Peyer's patch (tissue), 4 donors: ENCODE data around the gene PDGFA. TPM values are rescaled to one million over a fixed set of nuclear protein-coding genes. Genes with fewer than 3 reads are reported as not detected.

Experiments used
- DNase-seq, 3 donors: peaks; one replicate each; pipeline ENCODE4 v3.0.0-alpha.2; 2017 to 2019
- H3K27ac ChIP-seq, 4 donors: fragments of 200-600 bp; sonication (generic); one replicate each; pipeline ENCODE4 v1.5.1; 2016 to 2019
- H3K27me3 ChIP-seq, 2 donors: fragments of 200-600 bp; sonication (generic); one replicate each; pipeline ENCODE4 v1.5.1; 2019
- H3K36me3 ChIP-seq, 3 donors: fragments of 200-600 bp; sonication (generic); one replicate each; pipeline ENCODE4 v1.5.1; 2016 to 2019
- H3K4me1 ChIP-seq, 4 donors: fragments of 200-600 bp; sonication (generic); one replicate each; pipeline ENCODE4 v1.5.1; 2016 to 2019
- H3K4me3 ChIP-seq, 4 donors: fragments of 200-600 bp; sonication (generic); 1 replicate in 3 of 4; 2 replicates in 1 of 4; pipeline ENCODE4 v1.5.1; 2016 to 2019; ENCODE audit warnings: mild to moderate bottlenecking in 1 of 4
- H3K9me3 ChIP-seq, 4 donors: fragments of 200-600 bp; sonication (generic); one replicate each; pipeline ENCODE4 v1.5.1; 2016 to 2019; ENCODE audit warnings: mild to moderate bottlenecking in 1 of 4
- POLR2A ChIP-seq, 2 donors: fragments of 450-650 bp; IDR thresholded peaks; one replicate each; pipeline ENCODE4 v1.5.1; 2017; ENCODE audit warnings: antibody characterized with exemption in 2 of 2, mild to moderate bottlenecking in 2 of 2, moderate library complexity in 2 of 2
- total RNA-seq, 4 donors: library from RNA; depleted of rRNA; stranded (reverse); fragments of >200 nt; gene quantifications; one replicate each; pipeline ENCODE4 v1.1.0, GENCODE V29; 2016
- TF ChIP-seq, protein P1 (sequence below), 6 experiments: fragments of 450-650 bp in 4 of 6; fragments of 200-600 bp in 2 of 6; sonication (generic) in 1 of 6; IDR thresholded peaks; one replicate each; pipeline ENCODE4 v1.5.1; 2017 to 2019; ENCODE audit warnings: antibody characterized with exemption in 6 of 6, mild to moderate bottlenecking in 3 of 6, moderate library complexity in 1 of 6

PDGFA gene
- total RNA-seq, 4 donors from 2014 or later: 5.8 to 97.8 (median 59.4) TPM

GRCh38 chr7:484356-485101 lies 35.1 kb downstream of the PDGFA start:
- no peak for DNase-seq
- H3K4me1 ChIP-seq: no peaks in the 10 kb centered on the region
- no peaks in the 10 kb centered on the region for H3K9me3 ChIP-seq
- no peaks in the 10 kb centered on the region for H3K27me3 ChIP-seq
- H3K27ac ChIP-seq: no peak overlapping the region
- no peaks in the 10 kb centered on the region for H3K36me3 ChIP-seq
- H3K4me3 ChIP-seq: no peak overlapping the region
- no peak for TF ChIP-seq POLR2A (IDR thresholded peaks at IDR 0.05)
- TF ChIP-seq, protein P1, sequence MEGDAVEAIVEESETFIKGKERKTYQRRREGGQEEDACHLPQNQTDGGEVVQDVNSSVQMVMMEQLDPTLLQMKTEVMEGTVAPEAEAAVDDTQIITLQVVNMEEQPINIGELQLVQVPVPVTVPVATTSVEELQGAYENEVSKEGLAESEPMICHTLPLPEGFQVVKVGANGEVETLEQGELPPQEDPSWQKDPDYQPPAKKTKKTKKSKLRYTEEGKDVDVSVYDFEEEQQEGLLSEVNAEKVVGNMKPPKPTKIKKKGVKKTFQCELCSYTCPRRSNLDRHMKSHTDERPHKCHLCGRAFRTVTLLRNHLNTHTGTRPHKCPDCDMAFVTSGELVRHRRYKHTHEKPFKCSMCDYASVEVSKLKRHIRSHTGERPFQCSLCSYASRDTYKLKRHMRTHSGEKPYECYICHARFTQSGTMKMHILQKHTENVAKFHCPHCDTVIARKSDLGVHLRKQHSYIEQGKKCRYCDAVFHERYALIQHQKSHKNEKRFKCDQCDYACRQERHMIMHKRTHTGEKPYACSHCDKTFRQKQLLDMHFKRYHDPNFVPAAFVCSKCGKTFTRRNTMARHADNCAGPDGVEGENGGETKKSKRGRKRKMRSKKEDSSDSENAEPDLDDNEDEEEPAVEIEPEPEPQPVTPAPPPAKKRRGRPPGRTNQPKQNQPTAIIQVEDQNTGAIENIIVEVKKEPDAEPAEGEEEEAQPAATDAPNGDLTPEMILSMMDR (IDR thresholded peaks at IDR 0.05): no peak

- Histone ChIP-seq H3K4me3 (no peak overlapping the region), H3K36me3 (no peaks in the 10 kb centered on the region), H3K27me3 (no peaks in the 10 kb centered on the region), H3K4me1 (no peaks in the 10 kb centered on the region), H3K9me3 (no peaks in the 10 kb centered on the region), H3K27ac (no peak overlapping the region)
- TF ChIP-seq POLR2A (IDR thresholded peaks at IDR 0.05): no peak
- TF ChIP-seq, protein P1 (IDR thresholded peaks at IDR 0.05): no peak
- DNase-seq: no peak
Measured at GRCh38 chr7:483656-484355, 35.8 kb downstream of the PDGFA start.

- DNase-seq: no peak
- H3K4me3 ChIP-seq: no peak overlapping the region
- H3K27me3 ChIP-seq: no peaks in the 10 kb centered on the region
- no peak overlapping the region for H3K27ac ChIP-seq
- H3K4me1 ChIP-seq: no peaks in the 10 kb centered on the region
- no peaks in the 10 kb centered on the region for H3K36me3 ChIP-seq
- H3K9me3 ChIP-seq: no peaks in the 10 kb centered on the region
- TF ChIP-seq, protein P1 (IDR thresholded peaks at IDR 0.05): no peak
- TF ChIP-seq POLR2A (IDR thresholded peaks at IDR 0.05): no peak
Measured at GRCh38 chr7:482521-483083, 37.0 kb downstream of the PDGFA start.

- H3K27ac ChIP-seq: no peak overlapping the region
- H3K4me3 ChIP-seq: no peak overlapping the region
- no peaks in the 10 kb centered on the region for H3K9me3 ChIP-seq
- no peaks in the 10 kb centered on the region for H3K27me3 ChIP-seq
- no peaks in the 10 kb centered on the region for H3K36me3 ChIP-seq
- H3K4me1 ChIP-seq: no peaks in the 10 kb centered on the region
- no peak for DNase-seq
- no peak for TF ChIP-seq POLR2A (IDR thresholded peaks at IDR 0.05)
- TF ChIP-seq, protein P1 (IDR thresholded peaks at IDR 0.05): no peak
Measured at GRCh38 chr7:481219-481930, 38.3 kb downstream of the PDGFA start.

DNA sequence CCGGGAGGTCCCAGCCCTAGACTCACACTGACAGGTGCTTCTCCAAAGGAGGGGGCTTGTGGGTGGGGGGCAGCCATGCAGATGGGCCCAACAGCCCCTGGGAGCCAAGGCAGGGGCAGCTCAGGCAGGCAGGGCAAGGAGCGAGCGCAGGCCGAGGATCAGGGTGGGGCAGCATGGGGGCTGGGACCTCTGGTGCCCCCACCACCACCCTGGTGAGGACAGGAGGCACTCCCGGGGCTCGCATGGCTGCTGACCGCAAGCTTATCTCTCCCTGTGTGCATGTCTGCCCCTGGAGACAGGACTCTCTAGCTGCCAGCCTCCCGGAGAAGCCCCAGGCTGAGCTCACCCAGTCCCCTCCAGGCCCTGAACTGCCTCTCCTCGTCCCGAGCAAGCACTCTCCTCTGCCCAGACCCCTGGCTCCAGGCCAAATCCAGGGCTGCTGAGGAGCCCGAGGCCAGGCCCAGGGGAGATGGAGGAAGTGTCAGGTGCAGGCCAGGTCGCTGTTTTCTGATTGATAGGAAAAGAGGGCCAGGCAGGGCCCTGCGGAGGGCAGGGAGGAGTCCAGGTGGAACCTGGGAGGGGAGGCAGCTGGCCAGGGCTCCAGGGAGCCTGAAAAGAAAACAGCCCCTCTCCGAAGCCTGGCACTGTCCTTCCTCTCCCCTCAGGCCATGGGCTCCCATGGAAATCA lies 39.0 kb downstream of the PDGFA start:
- no peak for TF ChIP-seq POLR2A (IDR thresholded peaks at IDR 0.05)
- TF ChIP-seq, protein P1 (IDR thresholded peaks at IDR 0.05): no peak
- peak in 2 of 3 donors; percentile 37 to 41 for DNase-seq
- Histone ChIP-seq H3K4me3 (no peak overlapping the region), H3K27me3 (no peaks in the 10 kb centered on the region), H3K4me1 (no peaks in the 10 kb centered on the region), H3K27ac (no peak overlapping the region), H3K36me3 (no peaks in the 10 kb centered on the region), H3K9me3 (no peaks in the 10 kb centered on the region)
